ENCODE measurements around the gene NEAT1. TPM values are rescaled to one million over a fixed set of nuclear protein-coding genes. Genes with fewer than 3 reads are reported as not detected.

The NEAT1 gene
- total and polyA plus RNA-seq, 9 of the 15 experiments (the other 6 are each of a cell fraction or from before 2014, with no cell fraction given) = 20.1 to 389 (median 62.8) TPM

DNA sequence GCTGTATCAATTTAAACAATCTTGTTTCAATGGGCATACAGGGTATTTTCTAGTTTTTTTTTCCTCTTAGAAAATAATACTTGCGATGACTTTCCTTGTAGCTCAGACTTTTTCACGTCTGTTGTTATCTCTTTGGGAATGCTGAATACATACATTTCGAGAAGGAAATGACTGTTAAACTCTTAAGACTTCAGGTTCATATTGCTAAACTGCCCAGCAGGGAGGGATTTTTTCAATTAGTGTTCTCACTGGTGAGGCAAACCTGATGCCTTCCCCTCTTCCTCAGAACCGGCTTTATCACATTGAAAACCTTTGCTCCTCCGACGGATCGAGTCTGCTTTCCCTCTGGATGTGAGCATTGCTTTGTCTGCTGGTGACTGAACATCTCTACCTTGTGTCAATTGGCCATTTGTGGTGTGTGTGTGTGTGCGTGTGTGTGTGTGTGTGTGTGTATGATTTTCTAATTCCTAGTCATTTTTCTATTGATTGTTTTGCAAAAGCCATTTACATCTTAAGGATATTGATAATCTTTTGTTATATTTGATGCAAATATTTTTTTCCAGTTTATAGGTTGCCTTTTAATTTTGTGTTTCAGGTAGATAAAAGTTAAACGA lies 6.6 kb downstream of the NEAT1 start (continued):
- TF ChIP-seq ZNF780A (CRISPR knock-in tag; IDR thresholded peaks at IDR 0.05) (no peak), CHD1 (IDR thresholded peaks at IDR 0.05; ENCODE audit: low read length) (no peak), HDAC6 (IDR thresholded peaks at IDR 0.05; ENCODE audit: low read depth, low read length) (no peak), E2F8 (IDR thresholded peaks at IDR 0.05; ENCODE audit: low read depth, partially characterized antibody) (peak; percentile 75), SRSF3 (IDR thresholded peaks at IDR 0.05; ENCODE audit: insufficient read depth, low read length) (no peak), ZNF140 (CRISPR knock-in tag; IDR thresholded peaks at IDR 0.05) (no peak), CC2D1A (IDR thresholded peaks at IDR 0.05) (peak; percentile 65; the same call in 1 of the 2 replicates), NFE2 (IDR thresholded peaks at IDR 0.05; ENCODE audit: low read depth) (no peak), ERF (CRISPR knock-in tag; IDR thresholded peaks at IDR 0.05) (peak; percentile 34; the same call in 1 of the 2 replicates), ARID2 (IDR thresholded peaks at IDR 0.05) (peak; percentile 76), THAP12 (CRISPR knock-in tag; IDR thresholded peaks at IDR 0.05) (0 out of 2 replicates have a peak, but pooled peaks have one; percentile 12), HDGF (IDR thresholded peaks at IDR 0.05) (peak; percentile 90; the same call in 1 of the 2 replicates), BHLHE40 (IDR thresholded peaks at IDR 0.05; ENCODE audit: low read length) (no peak), PHTF2 (CRISPR knock-in tag; IDR thresholded peaks at IDR 0.05) (peak; percentile 48; the same call in 1 of the 2 replicates), SMC3 (conservative IDR thresholded peaks at IDR 0.05; ENCODE audit: insufficient read depth, low read depth, low read length) (no peak), ZNF586 (CRISPR knock-in tag; conservative IDR thresholded peaks at IDR 0.05) (no peak), TFAM (CRISPR knock-in tag; conservative IDR thresholded peaks at IDR 0.05) (no peak)
- TF ChIP-seq, protein P1, sequence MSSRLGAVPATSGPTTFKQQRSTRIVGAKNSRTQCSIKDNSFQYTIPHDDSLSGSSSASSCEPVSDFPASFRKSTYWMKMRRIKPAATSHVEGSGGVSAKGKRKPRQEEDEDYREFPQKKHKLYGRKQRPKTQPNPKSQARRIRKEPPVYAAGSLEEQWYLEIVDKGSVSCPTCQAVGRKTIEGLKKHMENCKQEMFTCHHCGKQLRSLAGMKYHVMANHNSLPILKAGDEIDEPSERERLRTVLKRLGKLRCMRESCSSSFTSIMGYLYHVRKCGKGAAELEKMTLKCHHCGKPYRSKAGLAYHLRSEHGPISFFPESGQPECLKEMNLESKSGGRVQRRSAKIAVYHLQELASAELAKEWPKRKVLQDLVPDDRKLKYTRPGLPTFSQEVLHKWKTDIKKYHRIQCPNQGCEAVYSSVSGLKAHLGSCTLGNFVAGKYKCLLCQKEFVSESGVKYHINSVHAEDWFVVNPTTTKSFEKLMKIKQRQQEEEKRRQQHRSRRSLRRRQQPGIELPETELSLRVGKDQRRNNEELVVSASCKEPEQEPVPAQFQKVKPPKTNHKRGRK (tag; IDR thresholded peaks at IDR 0.05) = no peak
- TF ChIP-seq, protein P2, sequence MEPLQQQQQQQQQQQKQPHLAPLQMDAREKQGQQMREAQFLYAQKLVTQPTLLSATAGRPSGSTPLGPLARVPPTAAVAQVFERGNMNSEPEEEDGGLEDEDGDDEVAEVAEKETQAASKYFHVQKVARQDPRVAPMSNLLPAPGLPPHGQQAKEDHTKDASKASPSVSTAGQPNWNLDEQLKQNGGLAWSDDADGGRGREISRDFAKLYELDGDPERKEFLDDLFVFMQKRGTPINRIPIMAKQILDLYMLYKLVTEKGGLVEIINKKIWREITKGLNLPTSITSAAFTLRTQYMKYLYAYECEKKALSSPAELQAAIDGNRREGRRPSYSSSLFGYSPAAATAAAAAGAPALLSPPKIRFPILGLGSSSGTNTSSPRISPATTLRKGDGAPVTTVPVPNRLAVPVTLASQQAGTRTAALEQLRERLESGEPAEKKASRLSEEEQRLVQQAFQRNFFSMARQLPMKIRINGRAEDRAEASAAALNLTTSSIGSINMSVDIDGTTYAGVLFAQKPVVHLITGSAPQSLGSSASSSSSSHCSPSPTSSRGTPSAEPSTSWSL (CRISPR knock-in tag; IDR thresholded peaks at IDR 0.05; ENCODE audit: borderline replicate concordance) = no peak
- TF ChIP-seq, protein P3, sequence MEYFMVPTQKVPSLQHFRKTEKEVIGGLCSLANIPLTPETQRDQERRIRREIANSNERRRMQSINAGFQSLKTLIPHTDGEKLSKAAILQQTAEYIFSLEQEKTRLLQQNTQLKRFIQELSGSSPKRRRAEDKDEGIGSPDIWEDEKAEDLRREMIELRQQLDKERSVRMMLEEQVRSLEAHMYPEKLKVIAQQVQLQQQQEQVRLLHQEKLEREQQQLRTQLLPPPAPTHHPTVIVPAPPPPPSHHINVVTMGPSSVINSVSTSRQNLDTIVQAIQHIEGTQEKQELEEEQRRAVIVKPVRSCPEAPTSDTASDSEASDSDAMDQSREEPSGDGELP (CRISPR knock-in tag; IDR thresholded peaks at IDR 0.05; ENCODE audit: borderline replicate concordance) = no peak

Data from K562 (cell line).